Measurements from ENCODE around the gene KIF5C. TPM values are rescaled to one million over a fixed set of nuclear protein-coding genes. Genes with fewer than 3 reads are reported as not detected.

Gene KIF5C
- total RNA-seq, 1 experiment from 2014 or later: 0.87 TPM

GRCh38 chr2:149018981-149019380 lies 144.0 kb downstream of the KIF5C start:
- CTCF ChIA-PET: interaction anchor here (0.9 kb wide), 1 partner anchor 555 kb away, joined by 4 read pairs; no protein-coding TSS in a partner anchor
- H3K4me1 Mint-ChIP-seq (ENCODE audit: low read depth, unreplicated experiment): peaks cover 22% of the 10 kb centered on the region

GRCh38 chr2:149019768-149020167 lies 144.7 kb downstream of the KIF5C start:
- TF ChIP-seq CTCF (IDR thresholded peaks at IDR 0.05; ENCODE audit: unreplicated experiment): no peak
- no peak overlapping the region for H3K4me3 Mint-ChIP-seq (ENCODE audit: low read depth, unreplicated experiment)
- H3K4me1 Mint-ChIP-seq (ENCODE audit: low read depth, unreplicated experiment): peaks cover 22% of the 10 kb centered on the region
- no TSS peak for BruUV-seq (replicated peaks)
- no peaks in the 10 kb centered on the region for H3K36me3 Mint-ChIP-seq (ENCODE audit: insufficient read depth, unreplicated experiment)
- H3K27me3 Mint-ChIP-seq (ENCODE audit: unreplicated experiment): peaks cover 24% of the 10 kb centered on the region
- intact Hi-C loops (cut with micrococcal nuclease; ENCODE audit: unreplicated experiment): loop anchor here (5.0 kb wide), 1 partner anchor 313 kb away; the partner anchor contains the start of gene LYPD6
- DNase-seq: peak; percentile 43
- CTCF ChIA-PET: no interaction called here
- H3K9me3 Mint-ChIP-seq (ENCODE audit: low read depth, unreplicated experiment): no peaks in the 10 kb centered on the region
- no peak overlapping the region for H3K27ac Mint-ChIP-seq (ENCODE audit: unreplicated experiment)

More at GRCh38 chr2:149018981-149019380, 144.0 kb downstream of the KIF5C start:
- intact Hi-C loops (cut with micrococcal nuclease; ENCODE audit: unreplicated experiment): loop anchor here (5.0 kb wide), 1 partner anchor 313 kb away; the partner anchor contains the start of gene LYPD6
- Mint-ChIP-seq H3K9me3 (ENCODE audit: low read depth, unreplicated experiment) (no peaks in the 10 kb centered on the region), H3K36me3 (ENCODE audit: insufficient read depth, unreplicated experiment) (no peaks in the 10 kb centered on the region), H3K27ac (ENCODE audit: unreplicated experiment) (no peak overlapping the region), H3K4me3 (ENCODE audit: low read depth, unreplicated experiment) (no peak overlapping the region), H3K27me3 (ENCODE audit: unreplicated experiment) (peaks cover 24% of the 10 kb centered on the region)
- no TSS peak for BruUV-seq (replicated peaks)
- TF ChIP-seq CTCF (IDR thresholded peaks at IDR 0.05; ENCODE audit: unreplicated experiment): no peak
- DNase-seq: no peak

GRCh38 chr2:149020432-149020851 lies 145.4 kb downstream of the KIF5C start:
- intact Hi-C loops (cut with micrococcal nuclease; ENCODE audit: unreplicated experiment): no loop called here
- Mint-ChIP-seq H3K4me3 (ENCODE audit: low read depth, unreplicated experiment) (no peak overlapping the region), H3K36me3 (ENCODE audit: insufficient read depth, unreplicated experiment) (no peaks in the 10 kb centered on the region), H3K9me3 (ENCODE audit: low read depth, unreplicated experiment) (no peaks in the 10 kb centered on the region), H3K4me1 (ENCODE audit: low read depth, unreplicated experiment) (peaks cover 22% of the 10 kb centered on the region), H3K27ac (ENCODE audit: unreplicated experiment) (no peak overlapping the region), H3K27me3 (ENCODE audit: unreplicated experiment) (peaks cover 20% of the 10 kb centered on the region)
- no TSS peak for BruUV-seq (replicated peaks)
- no peak for DNase-seq
- TF ChIP-seq CTCF (IDR thresholded peaks at IDR 0.05; ENCODE audit: unreplicated experiment): no peak
- CTCF ChIA-PET: no interaction called here

- intact Hi-C loops (cut with micrococcal nuclease; ENCODE audit: unreplicated experiment): no loop called here
- CTCF ChIA-PET: no interaction called here
- no peaks in the 10 kb centered on the region for H3K36me3 Mint-ChIP-seq (ENCODE audit: insufficient read depth, unreplicated experiment)
- no peak for DNase-seq
- H3K4me1 Mint-ChIP-seq (ENCODE audit: low read depth, unreplicated experiment): peaks cover 22% of the 10 kb centered on the region
- peaks cover 12% of the 10 kb centered on the region for H3K27me3 Mint-ChIP-seq (ENCODE audit: unreplicated experiment)
- no peak overlapping the region for H3K4me3 Mint-ChIP-seq (ENCODE audit: low read depth, unreplicated experiment)
- TF ChIP-seq CTCF (IDR thresholded peaks at IDR 0.05; ENCODE audit: unreplicated experiment): no peak
- BruUV-seq (replicated peaks): no TSS peak
- no peak overlapping the region for H3K27ac Mint-ChIP-seq (ENCODE audit: unreplicated experiment)
- no peaks in the 10 kb centered on the region for H3K9me3 Mint-ChIP-seq (ENCODE audit: low read depth, unreplicated experiment)
Observed at GRCh38 chr2:149021271-149021719, 146.3 kb downstream of the KIF5C start.

Measured in Calu3 (cell line).